Muscle layer of duodenum (tissue), 2 donors: ENCODE data around the gene SLC37A3.

ENCODE experiments used
- H3K27ac ChIP-seq: one replicate; pipeline ENCODE4 v1.7.0; 2013; ENCODE audit warnings: mild to moderate bottlenecking, low read length
- H3K27me3 ChIP-seq: one replicate; pipeline ENCODE4 v1.7.0; 2013; ENCODE audit warnings: low read depth, mild to moderate bottlenecking, control low read depth, low read length
- H3K36me3 ChIP-seq, 2 donors: one replicate each; pipeline ENCODE4 v1.7.0; 2013; ENCODE audit warnings: low read length in 2 of 2, control low read depth in 1 of 2, mild to moderate bottlenecking in 1 of 2; ENCODE audit not compliant: insufficient read depth in 2 of 2, control insufficient read depth in 1 of 2
- H3K4me1 ChIP-seq, 2 donors: one replicate each; pipeline ENCODE4 v1.7.0; 2013; ENCODE audit warnings: low read length in 2 of 2, mild to moderate bottlenecking in 2 of 2, control low read depth in 1 of 2, moderate library complexity in 1 of 2; ENCODE audit not compliant: insufficient read depth in 2 of 2, control insufficient read depth in 1 of 2
- H3K4me3 ChIP-seq, 2 donors: one replicate each; pipeline ENCODE4 v1.7.0; 2013; ENCODE audit warnings: low read length in 2 of 2, low read depth in 1 of 2, mild to moderate bottlenecking in 1 of 2
- H3K9me3 ChIP-seq, 2 donors: one replicate each; pipeline ENCODE4 v1.7.0; 2013; ENCODE audit warnings: low read length in 2 of 2, control low read depth in 1 of 2, mild to moderate bottlenecking in 1 of 2; ENCODE audit not compliant: control insufficient read depth in 1 of 2
- donor health status: healthy.

SLC37A3 gene

GRCh38 chr7:140284062-140284461, 114.3 kb downstream of the SLC37A3 start:
- Histone ChIP-seq H3K27me3 (no peaks in the 10 kb centered on the region), H3K27ac (no peak overlapping the region), H3K36me3 (no peaks in the 10 kb centered on the region), H3K4me3 (no peak overlapping the region), H3K4me1 (no peaks in the 10 kb centered on the region), H3K9me3 (no peaks in the 10 kb centered on the region)
